AG04450 (cell line): ENCODE results near the gene LMO1. TPM values are rescaled to one million over a fixed set of nuclear protein-coding genes. Genes with fewer than 3 reads are reported as not detected.

Experiments used
- CTCF ChIA-PET: fragments of 300-600, 350-600 bp; formaldehyde crosslinking; extraction: SDS; loops from one replicate; lab custom pipeline; 2022; ENCODE audit warnings: antibody characterized with exemption, inconsistent platforms; lab: Charles Lee
- POLR2A ChIA-PET: fragments of 350-600 bp; formaldehyde crosslinking; extraction: SDS; loops from one replicate; lab custom pipeline; 2021; ENCODE audit warnings: antibody characterized with exemption, inconsistent platforms; lab: Yijun Ruan, JAX
- DNase-seq: peaks from one replicate; pipeline ENCODE4 v3.0.0-alpha.2; 2011; ENCODE audit warnings: low read depth, low spot score
- H3K27ac ChIP-seq: one replicate; pipeline ENCODE4 v1.5.1; 2012; ENCODE audit warnings: low read depth, low read length, control low read depth
- H3K27me3 ChIP-seq: one replicate; pipeline ENCODE4 v1.6.0; 2012; ENCODE audit warnings: low read length; ENCODE audit not compliant: control insufficient read depth, insufficient read depth
- H3K4me3 ChIP-seq: 2 replicates; pipeline ENCODE4 v1.5.1; 2011; ENCODE audit warnings: mild to moderate bottlenecking, low read depth, low read length, control low read depth
- H3K9me3 ChIP-seq: 2 replicates; pipeline ENCODE4 v1.5.1; 2012; ENCODE audit warnings: low read length; ENCODE audit not compliant: control insufficient read depth, insufficient read depth
- CTCF ChIP-seq: IDR thresholded peaks from 2 replicates; pipeline ENCODE4 v1.5.1; 2011; ENCODE audit warnings: low read depth, low read length, control low read depth, inconsistent platforms
- polyA plus RNA-seq: library from polyadenylated mRNA; depleted of rRNA; stranded (reverse); fragments of >200 nt; gene quantifications from 2 replicates; pipeline ENCODE4 v1.2.3, GENCODE V29; 2011

LMO1 gene
- polyA plus RNA-seq, 1 experiment = not detected

GRCh38 chr11:8258784-8259183 is 4.9 kb downstream of the LMO1 start:
- DNase-seq = no peak
- no peaks in the 10 kb centered on the region for H3K9me3 ChIP-seq
- peaks cover 50% of the 10 kb centered on the region for H3K27me3 ChIP-seq
- no peak for TF ChIP-seq CTCF
- POLR2A ChIA-PET = no interaction called here
- H3K27ac ChIP-seq = no peak overlapping the region
- no peak overlapping the region for H3K4me3 ChIP-seq
- CTCF ChIA-PET = no interaction called here

- H3K27me3 ChIP-seq = peaks cover 46% of the 10 kb centered on the region
- no peak overlapping the region for H3K4me3 ChIP-seq
- TF ChIP-seq CTCF = no peak
- no peak for DNase-seq
- H3K9me3 ChIP-seq = no peaks in the 10 kb centered on the region
- H3K27ac ChIP-seq = no peak overlapping the region
- CTCF ChIA-PET = interaction anchor here (0.8 kb wide), 1 partner anchor 65 kb away, joined by 3 read pairs; no protein-coding TSS in a partner anchor
- POLR2A ChIA-PET = no interaction called here
Observed at GRCh38 chr11:8258289-8258688, 5.4 kb downstream of the LMO1 start.

GRCh38 chr11:8257003-8257664 is 6.5 kb downstream of the LMO1 start:
- CTCF ChIA-PET = interaction anchor here (0.8 kb wide), 1 partner anchor 64 kb away, joined by 3 read pairs; no protein-coding TSS in a partner anchor
- Histone ChIP-seq H3K4me3 (no peak overlapping the region), H3K9me3 (no peaks in the 10 kb centered on the region), H3K27ac (no peak overlapping the region), H3K27me3 (peaks cover 38% of the 10 kb centered on the region)
- POLR2A ChIA-PET = no interaction called here
- no peak for DNase-seq
- no peak for TF ChIP-seq CTCF

GRCh38 chr11:8256271-8257002 is 7.2 kb downstream of the LMO1 start:
- H3K27ac ChIP-seq = no peak overlapping the region
- no peaks in the 10 kb centered on the region for H3K9me3 ChIP-seq
- ChIA-PET POLR2A (no interaction called here), CTCF (no interaction called here)
- H3K27me3 ChIP-seq = peaks cover 31% of the 10 kb centered on the region
- no peak overlapping the region for H3K4me3 ChIP-seq
- TF ChIP-seq CTCF = no peak
- no peak for DNase-seq

- CTCF ChIA-PET = interaction anchor here (1.1 to 1.8 kb wide), 3 partner anchors 10 to 313 kb away, joined by 3 to 9 read pairs (median 5); partner anchors contain the start of gene LMO1
- TF ChIP-seq CTCF = no peak
- POLR2A ChIA-PET = no interaction called here
- H3K4me3 ChIP-seq = no peak overlapping the region
- H3K27ac ChIP-seq = no peak overlapping the region
- peaks cover 14% of the 10 kb centered on the region for H3K27me3 ChIP-seq
- H3K9me3 ChIP-seq = no peaks in the 10 kb centered on the region; the same call in 1 of the 2 replicates
- DNase-seq = no peak
Observed at GRCh38 chr11:8253566-8253965, 10.1 kb downstream of the LMO1 start.
